ENCODE data around the gene OMP.

GRCh38 chr11:77126861-77127234 is 24.2 kb downstream of the OMP start:
- TF ChIP-seq CTCF (IDR thresholded peaks at IDR 0.05) (no peak), POLR2A (IDR thresholded peaks at IDR 0.05) (no peak)
